Activated gamma-delta T cell treated with Interleukin-2 at 50 U/mL for 16 hours (primary cell): ENCODE measurements around the gene ODAD3.
A peak's percentile ranks its signal among the peaks of the same experiment; 100 is the strongest.
"Not testable (repeated sequence)": the region's sequence is repeated elsewhere in the genome, so short reads cannot be mapped to it uniquely, and the experiment has no call there.

Experiments
- DNase-seq: peaks from one replicate; pipeline ENCODE4 v3.0.0-alpha.2; 2020

The ODAD3 gene

DNA sequence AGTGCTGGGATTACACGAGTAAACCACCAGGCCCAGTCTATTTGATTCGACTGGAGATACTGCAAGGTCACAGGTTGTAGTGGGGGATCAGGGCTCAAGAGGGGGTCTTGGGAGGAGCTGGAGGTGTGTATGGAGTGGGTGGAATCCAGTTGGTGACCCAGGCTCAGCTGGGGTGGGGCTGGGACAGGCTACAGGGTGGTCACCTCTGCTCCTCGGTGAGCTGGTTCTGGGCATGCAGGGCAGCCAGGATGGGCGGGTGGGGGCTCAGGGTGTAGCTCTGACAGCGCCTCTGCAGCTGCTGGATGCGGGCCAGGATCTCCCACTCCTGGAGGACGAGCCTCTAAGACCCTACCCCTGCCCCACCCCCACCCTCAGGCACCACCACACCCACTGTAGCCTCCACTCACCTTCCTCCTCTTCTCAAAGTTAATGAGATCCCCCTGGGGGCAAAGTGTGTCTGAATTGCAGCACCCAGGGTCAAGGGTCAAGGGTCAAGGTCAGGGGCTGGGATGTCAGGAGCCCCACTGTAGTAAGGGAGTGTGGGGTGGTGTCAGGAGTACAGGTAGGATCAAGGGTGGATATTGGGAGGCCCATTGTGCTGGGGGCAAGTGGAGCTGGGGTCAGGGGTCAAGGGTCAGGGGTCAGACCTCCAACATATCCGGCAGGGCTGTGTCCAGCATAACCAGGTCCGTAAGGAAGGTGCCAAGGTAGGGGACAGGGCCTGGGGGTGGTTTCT lies 32.9 kb downstream of the ODAD3 start:
- no peak for DNase-seq

DNA sequence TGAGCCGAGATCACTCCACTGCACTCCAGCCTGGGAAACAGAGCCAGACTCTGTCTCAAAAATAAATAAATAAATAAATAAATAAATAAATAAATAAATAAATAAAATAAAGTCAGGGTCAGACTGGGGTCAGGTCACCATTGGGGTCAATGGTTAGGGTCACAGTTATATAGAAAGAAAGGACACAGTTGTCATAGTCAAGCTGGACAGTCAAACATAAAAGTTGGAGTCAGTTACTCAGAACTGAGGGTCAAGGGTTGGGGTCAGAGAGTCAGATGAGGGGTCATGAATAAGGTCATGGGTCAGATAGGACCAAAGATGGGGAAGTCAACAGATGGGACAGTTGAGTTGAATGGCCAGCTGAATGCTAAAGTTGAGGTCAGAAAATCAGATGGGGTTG lies 34.1 kb downstream of the ODAD3 start:
- no peak for DNase-seq

DNA sequence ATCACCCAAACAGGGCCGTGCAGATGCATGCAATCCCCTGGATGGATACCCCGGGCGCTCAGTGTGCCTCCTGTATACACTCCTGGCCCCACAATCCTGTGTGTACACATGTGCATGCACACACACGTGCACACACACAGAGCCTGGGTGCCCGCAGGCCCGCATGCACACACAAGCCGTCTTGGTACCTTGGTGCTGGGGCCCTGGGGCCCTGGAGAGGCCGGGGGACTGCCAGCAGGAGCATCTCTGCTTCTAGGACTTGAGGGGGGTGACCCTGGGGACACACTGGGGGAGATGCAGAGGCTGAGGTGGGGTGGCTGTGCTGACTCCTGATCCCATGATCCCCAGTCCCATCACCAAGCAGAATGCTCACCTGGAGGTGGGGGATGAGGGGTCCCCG lies 35.3 kb downstream of the ODAD3 start:
- no peak for DNase-seq

DNA sequence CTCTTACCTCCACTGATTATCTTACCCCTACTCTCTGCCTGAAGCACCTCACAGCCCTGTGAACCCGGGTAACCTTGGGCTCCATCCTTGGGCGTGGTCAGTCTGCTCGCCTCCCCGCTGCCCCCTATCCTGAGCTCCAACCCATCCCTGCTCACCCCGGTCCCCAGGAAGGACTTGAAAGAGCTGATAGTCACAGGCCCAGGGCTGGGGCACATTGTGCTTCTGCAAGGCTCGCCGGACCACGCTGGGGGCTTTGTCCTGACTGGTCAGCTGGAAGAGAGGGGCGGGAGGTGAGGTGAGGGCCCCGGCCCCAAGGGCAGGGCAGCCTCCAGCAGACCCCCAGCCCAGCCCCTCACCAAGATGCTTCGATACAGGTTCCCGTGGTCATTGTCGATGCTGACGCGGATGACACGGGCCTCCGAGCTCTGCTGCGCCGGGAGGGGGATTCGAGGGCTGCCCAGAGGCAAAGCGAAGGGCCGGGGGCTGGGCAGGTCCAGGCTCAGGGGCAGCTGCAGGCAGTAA lies 37.8 kb downstream of the ODAD3 start:
- DNase-seq = no peak

DNA sequence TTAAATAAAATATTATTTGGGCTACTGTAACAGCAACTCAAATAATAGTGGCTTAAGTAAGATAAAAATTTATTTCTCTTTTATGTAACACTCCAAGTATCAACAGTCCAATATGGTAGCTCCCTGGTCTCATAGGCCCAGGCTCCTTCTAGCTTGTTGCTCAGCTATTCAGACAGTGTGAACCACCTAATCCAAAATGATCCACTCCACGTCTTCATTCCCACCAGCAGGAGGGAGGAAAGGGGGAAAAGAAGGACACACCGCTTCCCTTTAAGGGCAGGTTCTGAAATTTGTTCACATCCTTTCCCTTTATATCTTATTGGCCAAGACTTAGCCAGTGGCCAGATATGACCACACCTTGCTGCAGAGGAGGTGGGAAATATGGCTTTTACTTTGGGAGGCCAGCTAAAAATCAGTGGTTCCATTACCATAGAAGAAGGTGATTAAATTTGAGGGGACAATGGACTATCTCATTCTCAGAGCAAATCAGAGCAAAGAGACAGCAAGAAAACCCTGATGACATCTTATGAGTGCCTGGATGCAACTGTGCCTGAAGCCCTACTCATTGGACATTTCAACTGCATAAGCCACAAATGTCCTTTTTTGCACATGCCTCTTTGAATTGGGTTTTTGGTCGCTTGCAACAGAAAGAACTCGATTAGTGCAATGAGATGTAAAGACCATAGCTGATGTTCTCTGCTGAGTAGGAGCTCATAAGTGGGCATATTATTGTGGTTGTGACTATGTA lies 43.8 kb downstream of the ODAD3 start:
- no peak for DNase-seq

DNA sequence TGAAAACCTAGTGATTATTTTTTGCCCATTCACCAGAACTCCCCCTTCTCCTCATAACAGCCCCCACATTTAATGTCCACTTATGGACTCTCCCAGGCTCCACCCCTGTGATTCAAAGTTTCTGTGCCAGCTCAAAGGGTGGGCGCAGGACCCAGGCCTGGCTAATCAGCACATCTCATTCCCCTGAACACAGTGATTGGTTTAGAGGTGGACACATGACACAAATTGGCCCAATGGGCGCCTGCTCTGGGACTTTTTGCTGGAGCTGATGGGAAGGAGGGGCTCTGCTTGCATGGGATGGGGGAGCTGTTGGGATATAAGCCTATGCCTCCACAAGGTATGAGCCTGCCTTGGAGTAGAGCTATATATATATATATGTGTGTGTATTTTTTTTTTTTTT lies 44.6 kb downstream of the ODAD3 start:
- no peak for DNase-seq

DNA sequence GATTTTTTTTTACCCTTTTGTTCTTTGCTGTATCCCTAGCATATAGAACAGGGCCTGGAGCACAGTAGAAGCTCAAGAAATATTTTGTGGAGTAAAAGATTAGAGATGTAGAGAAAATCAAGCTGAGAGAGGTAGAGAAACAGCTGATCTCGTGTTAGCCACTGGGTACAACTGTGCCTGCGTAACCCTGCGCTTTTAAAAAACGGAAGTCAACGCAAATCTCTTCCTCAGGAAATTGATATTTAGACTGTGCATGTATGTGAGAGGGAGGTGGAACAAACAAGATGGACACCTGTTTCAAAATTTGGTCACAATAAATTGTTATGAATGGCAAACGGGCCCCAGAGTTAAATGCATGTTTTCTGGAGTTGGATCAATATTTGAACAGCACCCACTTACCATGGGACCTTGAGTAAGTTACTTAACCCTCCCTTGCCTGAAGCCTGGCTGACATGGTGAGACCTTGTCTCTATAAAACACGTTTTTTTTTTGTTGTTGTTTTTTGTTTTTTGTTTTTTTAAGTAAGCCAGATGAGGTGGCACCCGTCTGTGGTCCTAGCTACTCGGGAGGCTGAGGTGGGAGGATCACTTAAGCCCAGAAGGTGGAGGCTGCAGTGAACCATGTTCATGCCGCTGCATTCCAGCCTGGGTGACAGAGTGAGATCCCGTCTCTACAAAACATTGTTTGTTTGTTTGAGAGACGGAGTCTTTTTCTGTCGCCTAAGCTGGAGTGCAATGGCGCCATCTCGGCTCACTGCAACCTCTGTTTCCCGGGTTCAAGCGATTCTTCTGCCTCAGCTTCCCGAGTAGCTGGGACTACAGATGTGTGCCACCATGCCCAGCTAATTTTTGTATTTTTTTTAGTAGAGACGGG lies 47.5 kb downstream of the ODAD3 start:
- DNase-seq = no peak

DNA sequence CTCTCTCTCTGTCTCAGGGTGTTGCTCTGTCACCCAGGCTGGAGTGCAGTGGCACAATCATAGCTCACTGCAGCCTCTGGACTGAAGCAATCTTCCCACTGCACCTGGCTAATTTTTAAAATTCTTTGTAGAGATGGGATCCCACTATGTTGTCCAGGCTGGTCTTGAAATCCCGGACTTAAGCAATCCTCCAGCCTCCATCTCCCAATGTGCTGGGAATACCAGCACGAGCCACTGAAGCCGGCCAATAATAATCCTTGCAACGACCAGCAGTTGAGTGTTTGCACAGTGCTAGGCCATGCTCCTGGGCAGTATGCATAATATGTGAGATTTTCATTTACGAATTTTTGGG lies 50.2 kb downstream of the ODAD3 start:
- DNase-seq = no peak

DNA sequence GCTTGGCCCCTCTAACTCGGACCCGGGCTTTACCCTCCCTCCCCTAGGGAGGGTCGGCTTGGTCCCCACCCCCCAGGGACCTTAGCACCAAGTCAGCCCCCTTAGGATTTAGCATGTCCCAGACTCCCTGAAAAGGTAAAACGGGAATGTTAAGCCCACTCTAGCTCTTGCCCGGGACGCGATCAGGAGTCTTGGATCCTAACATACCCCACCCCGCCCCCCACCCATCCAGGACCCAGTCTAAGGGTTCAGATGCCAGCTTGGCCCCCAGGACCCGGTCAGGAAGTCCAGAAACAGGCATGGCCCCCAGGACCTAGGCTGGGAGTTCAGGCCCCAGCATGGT lies 51.2 kb downstream of the ODAD3 start:
- DNase-seq = no peak

DNA sequence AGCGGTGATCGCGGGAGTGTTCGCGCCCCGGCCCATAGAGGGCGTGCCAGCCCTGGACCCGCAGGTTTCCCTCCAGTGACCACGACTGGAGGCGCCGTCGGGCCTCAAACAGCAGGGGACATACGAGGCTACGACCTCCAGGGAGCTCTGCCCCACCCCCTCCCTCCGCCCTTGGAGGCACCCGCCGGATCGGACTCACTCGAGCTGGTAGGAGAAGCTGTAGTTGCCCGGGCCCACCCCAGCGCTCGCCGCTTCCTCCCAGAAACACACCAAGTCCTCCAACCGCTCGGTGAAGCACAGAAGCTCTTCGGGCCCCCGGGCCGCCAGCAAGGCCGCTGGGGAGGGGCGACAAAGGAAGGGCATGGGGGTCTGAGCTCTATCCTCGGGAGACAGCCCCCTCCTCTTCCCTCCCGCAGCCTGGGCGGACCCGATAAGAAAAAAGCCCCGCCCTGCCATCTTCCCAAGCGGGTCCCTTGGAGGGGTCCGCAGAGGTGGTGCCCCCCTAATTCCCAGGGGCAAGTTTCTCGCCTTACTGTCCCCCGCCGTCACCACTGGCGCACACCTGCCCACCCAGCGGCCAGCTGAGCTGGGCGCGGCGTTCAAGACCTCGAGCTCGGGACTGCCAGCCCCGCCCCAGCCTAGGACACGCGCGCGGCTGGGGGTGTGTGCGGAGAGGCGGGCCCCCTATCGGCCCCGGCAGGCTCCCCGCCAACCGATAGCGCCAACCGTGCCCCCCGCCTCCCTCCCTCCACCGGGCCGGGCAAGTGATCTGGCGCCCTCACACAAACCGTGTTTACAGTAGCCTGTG lies 51.8 kb downstream of the ODAD3 start:
- peak; percentile 27 for DNase-seq

DNA sequence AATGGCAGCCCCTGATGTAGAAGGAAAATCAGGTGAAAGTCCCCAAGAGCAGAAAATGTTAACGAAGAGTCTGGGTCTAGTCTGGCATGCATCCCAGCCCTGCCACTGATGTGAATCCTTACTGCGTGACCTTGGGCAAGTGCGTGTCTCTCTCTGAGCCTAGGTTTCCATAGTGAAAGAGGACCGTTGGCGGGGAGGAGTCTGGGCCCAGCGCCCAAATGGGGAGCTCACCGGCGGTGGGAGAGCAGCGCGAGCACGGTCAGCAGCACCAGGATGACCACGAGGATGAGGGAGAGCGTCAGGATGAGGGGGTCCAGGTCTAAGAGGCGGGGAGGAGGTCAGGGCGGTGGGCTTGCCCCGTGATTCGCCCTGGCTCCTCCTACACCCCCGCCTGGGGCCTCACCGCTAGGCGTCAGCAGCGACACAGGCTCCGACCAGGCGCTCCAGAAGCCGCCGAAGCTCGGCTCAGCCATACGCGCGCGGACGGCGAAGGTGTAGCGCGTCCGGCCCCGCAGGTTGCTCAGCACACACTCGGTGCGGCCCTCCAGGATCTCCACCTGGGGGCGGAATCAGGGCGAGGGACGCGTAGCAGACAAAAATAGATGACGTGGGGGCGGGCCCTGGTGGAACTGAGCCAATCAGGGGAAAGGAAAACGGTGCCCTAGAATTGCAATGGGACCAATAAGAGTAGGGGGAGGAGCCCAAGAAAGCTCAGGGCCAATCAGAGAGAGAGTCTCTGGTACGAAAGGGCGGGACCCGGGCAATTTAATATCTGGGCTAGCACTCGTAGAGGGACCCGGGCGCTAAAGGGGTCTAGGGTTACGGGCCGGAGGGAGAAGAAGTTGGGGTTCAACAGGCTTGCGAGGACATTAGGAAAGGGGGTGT lies 54.0 kb downstream of the ODAD3 start:
- peak; percentile 97 for DNase-seq

DNA sequence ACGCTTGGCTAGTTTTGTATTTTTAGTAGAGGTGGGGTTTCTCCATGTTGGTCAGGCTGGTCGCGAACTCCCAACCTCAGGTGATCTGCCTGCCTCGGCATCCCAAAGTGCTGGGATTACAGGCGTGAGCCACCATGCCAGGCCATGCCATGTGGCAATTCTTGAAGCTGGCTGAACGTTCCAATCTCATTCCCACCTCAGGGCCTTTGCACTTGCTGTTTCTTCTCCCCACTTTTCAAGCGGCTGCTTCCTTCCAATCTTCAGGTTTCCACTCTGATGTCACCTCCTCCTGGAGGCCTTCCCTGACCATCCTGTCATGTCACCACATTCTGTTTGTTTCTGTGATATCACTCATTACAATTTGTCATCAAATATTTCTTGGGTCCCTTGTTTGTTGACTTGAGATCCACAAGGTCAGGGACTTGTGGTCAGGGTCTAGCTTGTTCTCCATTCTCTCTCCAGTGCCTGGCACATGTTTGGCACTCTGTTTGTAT lies 55.0 kb downstream of the ODAD3 start:
- no peak for DNase-seq

DNA sequence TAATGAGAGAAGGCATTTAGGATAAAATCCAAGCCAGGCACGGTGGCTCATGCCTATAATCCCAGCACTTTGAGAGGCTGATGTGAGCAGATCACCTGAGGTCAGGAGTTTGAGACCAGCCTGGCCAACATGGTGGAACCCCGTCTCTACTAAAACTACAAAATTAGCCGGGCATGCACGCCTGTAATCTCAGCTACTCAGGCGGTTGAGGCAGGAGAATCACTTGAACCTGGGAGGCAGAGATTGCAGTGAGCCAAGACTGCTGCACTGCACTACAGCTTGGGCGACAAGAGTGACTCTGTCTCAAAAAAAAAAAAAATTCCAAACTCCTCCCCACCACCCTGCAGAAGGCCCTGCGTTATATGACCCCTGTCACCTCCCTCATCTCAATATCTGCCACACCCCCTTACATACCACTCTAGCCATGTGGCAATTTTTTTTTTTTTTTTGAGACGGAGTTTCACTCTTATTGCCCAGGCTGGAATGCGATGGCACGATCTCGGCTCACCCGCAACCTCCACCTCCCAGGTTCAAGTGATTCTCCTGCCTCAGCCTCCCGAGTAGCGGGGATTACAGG lies 55.6 kb downstream of the ODAD3 start:
- DNase-seq = not testable (repeated sequence)

DNA sequence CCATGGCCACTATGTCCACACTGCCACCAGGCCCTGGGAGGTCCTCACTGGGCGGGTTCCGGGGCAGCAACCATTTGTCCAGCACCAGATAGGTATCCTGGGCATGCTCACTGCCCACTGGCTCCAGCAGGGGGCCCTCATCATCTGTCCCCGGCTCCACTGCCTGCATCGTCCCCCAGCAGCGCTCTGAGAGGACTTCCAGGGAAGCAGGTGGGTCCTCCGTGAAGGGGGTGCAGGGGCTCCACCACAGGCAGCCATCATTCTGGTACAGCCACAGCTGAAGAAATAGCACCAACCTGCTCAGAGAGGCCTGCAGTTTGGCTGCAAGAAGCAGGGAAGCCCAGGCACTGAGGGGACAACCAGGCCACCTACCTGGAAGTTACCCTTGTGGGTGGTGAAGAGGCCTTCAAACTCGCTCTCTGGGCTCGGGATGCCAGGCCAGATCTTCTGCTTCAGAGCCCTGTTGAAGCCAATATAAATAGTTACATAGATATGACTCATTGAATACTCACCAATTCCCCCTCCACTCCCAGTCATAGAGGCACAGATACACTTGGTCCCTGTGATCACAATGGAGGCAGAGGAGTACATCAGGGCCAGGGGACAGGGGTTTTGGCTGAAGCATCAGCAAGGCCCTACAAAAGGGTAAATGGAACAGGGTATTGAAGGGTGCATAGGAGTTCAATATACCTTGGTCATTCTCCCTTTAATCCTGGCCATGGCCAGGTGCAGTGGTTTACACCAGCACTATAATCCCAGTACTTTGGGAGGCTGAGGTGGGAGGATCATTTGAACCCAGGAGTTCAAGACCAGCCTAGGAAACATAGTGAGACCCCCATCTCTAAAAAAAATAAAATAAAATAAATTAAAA lies 56.4 kb downstream of the ODAD3 start:
- DNase-seq = no peak

DNA sequence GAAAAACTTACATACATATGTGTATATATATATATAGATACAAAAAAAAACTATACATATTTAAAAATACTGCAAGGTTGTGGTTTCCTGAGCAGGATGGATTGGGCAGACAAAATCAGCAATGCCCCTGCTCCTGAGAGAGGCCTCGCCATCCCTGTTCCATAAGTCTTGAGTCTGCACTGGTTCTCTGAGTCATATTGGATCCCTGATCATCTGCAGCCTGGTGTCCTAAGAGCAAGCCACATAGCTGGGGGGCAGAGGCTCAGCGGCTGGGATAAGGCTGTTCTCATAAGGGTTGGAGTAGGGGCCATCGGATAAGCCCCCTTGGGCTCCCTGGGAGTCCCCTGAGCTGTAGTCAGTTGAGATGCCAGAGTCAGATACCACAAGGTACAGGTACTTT lies 57.2 kb downstream of the ODAD3 start:
- no peak for DNase-seq

DNA sequence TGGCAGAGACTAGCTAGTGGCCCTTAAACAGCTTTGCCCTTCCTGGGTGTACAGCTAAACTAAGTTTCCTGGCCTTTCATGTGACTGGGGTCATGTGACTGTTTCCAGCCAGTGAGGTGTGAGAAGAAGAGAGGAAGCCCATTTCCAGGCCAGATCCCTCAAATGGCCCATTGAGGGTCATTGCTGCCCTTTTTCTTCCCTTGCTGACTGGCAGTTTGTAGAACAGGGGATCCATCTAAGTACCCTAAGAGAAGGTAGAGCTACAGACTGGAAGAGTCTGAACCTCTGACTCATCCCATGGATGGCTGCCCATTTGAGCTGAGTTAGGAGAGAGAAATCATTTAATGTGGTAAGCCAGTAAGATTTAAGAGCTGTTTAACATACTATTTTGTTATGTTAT lies 57.7 kb downstream of the ODAD3 start:
- DNase-seq = no peak

DNA sequence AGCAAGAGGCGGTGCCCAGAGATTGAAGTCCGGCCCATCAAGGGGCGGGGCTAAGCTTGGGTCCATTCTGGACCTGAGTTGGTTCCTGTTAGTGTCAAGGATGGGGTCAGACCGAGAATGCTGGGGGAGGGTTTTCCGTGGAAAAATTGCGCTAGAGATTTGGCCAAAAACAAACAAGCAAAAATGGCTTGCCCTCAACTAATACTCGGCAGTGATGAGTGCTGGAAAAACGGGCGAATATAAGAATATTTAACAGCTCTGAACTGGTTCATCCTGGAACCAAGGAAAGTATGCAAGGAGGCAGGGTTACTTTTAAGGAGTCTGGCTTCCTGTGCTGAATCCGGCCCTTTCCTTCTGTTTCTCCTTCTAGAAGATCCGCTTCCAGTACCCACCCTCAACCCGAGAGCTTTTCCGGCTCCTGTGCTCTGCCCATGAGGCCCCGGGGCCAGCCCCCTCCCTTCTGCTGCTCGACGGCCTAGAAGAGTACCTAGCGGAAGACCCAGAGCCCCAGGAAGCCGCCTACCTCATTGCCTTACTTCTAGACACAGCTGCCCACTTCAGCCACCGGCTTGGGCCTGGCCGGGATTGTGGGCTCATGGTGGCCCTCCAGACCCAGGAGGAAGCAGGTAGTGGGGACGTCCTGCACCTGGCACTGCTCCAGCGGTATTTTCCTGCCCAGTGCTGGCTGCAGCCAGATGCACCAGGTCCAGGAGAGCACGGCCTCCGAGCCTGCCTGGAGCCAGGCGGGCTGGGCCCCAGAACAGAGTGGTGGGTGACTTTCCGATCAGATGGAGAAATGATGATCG lies 59.6 kb downstream of the ODAD3 start:
- peak; percentile 77 for DNase-seq

DNA sequence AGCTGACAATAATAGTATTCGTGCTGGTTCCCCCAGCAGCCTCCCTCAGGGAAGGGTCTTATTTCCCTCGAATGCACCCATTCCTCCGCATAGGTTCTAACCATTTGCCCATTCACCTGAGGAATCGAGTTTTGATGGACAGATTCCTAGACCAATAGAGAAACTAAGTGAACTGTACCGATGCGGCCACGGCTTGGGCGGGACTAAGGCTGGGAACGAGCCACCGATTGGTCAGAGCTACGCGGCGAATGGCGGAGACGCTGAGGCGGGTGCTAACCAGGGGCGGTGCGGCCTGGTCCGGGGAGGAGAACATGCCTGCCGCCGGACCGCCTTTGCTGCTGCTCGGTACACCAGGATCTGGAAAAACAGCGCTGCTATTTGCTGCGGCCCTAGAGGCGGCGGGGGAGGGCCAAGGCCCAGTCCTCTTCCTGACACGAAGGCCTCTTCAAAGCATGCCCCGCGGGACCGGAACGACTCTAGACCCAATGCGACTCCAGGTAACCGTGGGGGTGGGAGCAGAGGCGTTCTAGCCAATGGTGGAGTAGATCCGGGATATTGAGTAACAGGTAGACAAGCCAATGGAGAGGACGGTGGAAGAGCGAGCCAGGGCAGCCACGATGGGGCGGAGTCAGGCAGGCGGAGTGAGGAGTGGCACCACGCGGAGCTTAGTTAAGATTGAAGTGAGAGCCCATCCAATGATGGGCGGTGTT lies 60.3 kb downstream of the ODAD3 start, which contains the start of gene SWSAP1:
SWSAP1 (plus strand) TSS at position 234 of the 710 bp plus-strand sequence; CDS start at position 249, 15 bp downstream.
- DNase-seq = peak; percentile 96
